Measurements from ENCODE around the gene ELL2.
A peak's percentile ranks its signal among the peaks of the same experiment; 100 is the strongest.

ELL2 gene

GRCh38 chr5:95956900-95957293 lies 4.8 kb downstream of the ELL2 start:
- DNase-seq: peak in 1 of 2 experiments; percentile 36
- TF ChIP-seq POLR2A (IDR thresholded peaks at IDR 0.05; ENCODE audit: low read length): no peak
- no peak for TF ChIP-seq GATA1 (IDR thresholded peaks at IDR 0.05; ENCODE audit: low read depth, low read length)

- TF ChIP-seq GATA1 (IDR thresholded peaks at IDR 0.05; ENCODE audit: low read depth, low read length) (no peak), POLR2A (IDR thresholded peaks at IDR 0.05; ENCODE audit: low read length) (no peak)
Observed at GRCh38 chr5:95956021-95956899, 5.4 kb downstream of the ELL2 start.

DNA sequence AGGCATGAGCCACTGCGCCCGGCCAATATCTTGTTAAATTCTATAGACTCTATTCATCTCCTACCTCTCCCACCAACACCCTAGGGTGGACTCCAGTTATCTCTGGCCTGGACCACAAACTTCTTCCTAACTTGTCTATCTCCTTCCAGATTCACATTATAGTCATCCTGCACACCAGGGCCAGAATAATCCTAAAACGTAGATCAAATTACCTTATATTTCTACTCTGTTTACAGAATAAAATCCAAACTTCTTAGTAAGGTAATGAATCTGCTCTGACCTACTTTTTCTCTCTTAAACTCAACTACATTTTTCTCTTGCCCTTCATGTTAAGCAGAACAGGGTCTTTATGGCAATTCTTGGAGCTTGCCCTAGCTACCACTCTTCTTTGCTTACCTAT lies 6.9 kb downstream of the ELL2 start:
- TF ChIP-seq GATA1 (IDR thresholded peaks at IDR 0.05; ENCODE audit: low read depth, low read length): no peak
- no peak for TF ChIP-seq POLR2A (IDR thresholded peaks at IDR 0.05; ENCODE audit: low read length)
- no peak for DNase-seq

More at GRCh38 chr5:95956021-95956899, 5.4 kb downstream of the ELL2 start:
- peak; percentile 25 to 57 for DNase-seq

DNA sequence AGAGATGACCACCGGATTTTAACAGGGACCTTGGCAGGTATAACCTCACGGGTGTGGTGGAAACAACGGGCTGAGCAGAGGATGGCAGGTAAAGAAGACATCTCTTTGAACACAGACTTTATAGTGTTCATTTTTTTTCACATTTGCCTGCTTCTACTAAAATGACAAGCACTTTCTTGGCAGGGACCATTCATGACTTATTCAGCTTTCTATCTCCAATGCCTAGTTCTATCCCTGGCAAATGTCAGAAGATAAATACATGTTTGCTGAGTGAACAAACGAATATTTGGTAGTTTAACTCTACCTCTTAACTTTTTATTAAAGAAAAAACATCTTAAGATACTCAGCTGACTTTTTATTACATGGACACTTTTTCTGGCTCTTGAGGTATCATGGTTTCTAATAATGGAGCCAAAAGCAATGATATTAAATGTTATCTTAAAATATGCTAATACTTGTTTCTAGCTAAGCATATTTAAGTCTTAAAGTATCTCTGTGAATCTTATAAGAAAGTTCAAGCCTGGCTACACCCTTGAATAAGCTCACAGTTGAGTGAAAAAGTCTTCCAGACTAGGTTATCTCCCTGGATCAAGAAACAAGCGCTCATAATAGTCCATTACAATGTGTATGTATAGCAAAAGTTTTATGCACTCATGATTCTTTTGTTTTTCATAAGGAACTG lies 8.5 kb downstream of the ELL2 start:
- DNase-seq: no peak
- no peak for TF ChIP-seq GATA1 (IDR thresholded peaks at IDR 0.05; ENCODE audit: low read depth, low read length)
- no peak for TF ChIP-seq POLR2A (IDR thresholded peaks at IDR 0.05; ENCODE audit: low read length)

DNA sequence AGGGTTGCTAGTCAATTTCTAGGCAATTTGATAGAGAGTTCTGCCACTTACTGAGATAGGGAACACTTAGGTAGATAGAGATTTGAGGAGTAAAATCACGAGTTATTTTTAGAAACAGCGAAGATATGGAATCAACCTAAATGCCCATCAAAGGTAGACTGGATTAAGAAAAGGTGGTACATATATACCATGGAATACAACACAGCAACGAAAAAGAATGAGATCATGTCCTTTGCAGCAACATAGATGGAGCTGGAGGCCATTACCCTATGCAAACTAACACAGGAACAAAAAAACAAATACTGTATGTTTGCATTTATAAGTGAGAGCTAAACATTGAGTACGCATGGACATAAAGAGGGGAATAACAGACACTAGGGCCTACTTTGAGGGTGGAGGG lies 9.7 kb downstream of the ELL2 start:
- DNase-seq: no peak
- TF ChIP-seq POLR2A (IDR thresholded peaks at IDR 0.05; ENCODE audit: low read length) (no peak), GATA1 (IDR thresholded peaks at IDR 0.05; ENCODE audit: low read depth, low read length) (no peak)

DNA sequence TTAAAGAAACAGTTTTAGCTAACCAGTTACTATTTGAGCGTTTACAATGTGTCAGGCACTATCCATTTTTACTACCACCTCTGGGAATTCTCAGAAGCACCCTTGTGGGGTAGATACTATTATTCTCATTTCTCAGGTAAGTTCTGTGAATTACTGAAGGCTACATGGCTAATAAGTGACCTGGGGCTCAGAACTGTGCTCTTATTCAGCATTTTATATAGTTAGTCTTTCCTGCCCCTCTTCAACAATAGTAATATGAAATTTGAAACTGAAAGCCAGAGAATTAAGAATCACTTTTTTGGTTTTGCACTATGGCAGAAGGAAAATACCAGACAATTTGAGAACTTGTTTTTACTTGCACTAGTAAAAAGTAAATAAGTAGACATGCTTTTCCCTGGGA lies 11.8 kb downstream of the ELL2 start:
- TF ChIP-seq GATA1 (IDR thresholded peaks at IDR 0.05; ENCODE audit: low read depth, low read length): no peak
- no peak for TF ChIP-seq POLR2A (IDR thresholded peaks at IDR 0.05; ENCODE audit: low read length)
- no peak for DNase-seq

GRCh38 chr5:95948631-95949030 lies 13.0 kb downstream of the ELL2 start:
- TF ChIP-seq GATA1 (IDR thresholded peaks at IDR 0.05; ENCODE audit: low read depth, low read length): no peak
- no peak for TF ChIP-seq POLR2A (IDR thresholded peaks at IDR 0.05; ENCODE audit: low read length)
- DNase-seq: peak; percentile 39 to 44

DNA sequence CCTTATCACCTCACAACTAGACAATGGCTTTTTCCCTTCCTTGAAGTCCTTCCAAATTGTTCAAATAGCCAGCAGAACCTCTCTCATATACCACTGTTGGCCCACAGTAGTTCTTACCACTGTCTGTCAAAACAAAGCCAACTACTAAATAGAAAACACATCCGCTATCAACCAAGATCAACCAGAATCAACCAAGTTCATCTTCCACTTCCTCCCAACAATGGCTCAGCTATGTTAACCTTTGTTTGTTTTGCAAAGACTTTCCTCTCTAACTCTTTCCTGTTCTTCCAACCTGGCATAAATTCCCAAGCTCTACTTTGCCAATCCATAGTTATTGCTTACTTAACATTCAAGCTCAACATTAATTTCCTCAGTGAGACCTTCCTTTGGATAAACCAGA lies 15.2 kb downstream of the ELL2 start:
- DNase-seq: no peak
- no peak for TF ChIP-seq POLR2A (IDR thresholded peaks at IDR 0.05; ENCODE audit: low read length)
- no peak for TF ChIP-seq GATA1 (IDR thresholded peaks at IDR 0.05; ENCODE audit: low read depth, low read length)

GRCh38 chr5:95942968-95943367 lies 18.7 kb downstream of the ELL2 start:
- DNase-seq: no peak
- TF ChIP-seq POLR2A (IDR thresholded peaks at IDR 0.05; ENCODE audit: low read length): no peak
- no peak for TF ChIP-seq GATA1 (IDR thresholded peaks at IDR 0.05; ENCODE audit: low read depth, low read length)

GRCh38 chr5:95942414-95942813 lies 19.2 kb downstream of the ELL2 start:
- no peak for DNase-seq
- TF ChIP-seq GATA1 (IDR thresholded peaks at IDR 0.05; ENCODE audit: low read depth, low read length) (no peak), POLR2A (IDR thresholded peaks at IDR 0.05; ENCODE audit: low read length) (no peak)

DNA sequence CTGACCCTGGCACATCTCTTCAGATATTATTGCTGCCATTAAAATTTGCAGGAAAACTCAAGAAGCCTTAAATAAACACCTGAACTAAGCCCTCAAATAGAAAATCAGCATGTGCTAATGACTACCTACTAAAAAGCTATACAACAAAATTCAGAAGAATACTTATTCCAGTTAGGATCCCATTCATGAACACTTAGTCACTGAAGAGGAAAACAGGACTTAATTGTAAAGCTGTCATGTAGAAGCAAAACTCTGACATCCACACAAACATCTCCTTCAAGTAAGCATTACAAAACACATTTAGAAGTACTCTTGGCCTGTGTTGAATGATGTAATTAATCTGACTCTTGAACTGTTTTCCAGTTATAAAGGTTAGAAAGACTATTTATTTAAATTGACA lies 19.9 kb downstream of the ELL2 start:
- DNase-seq: peak in 1 of 2 experiments; percentile 30
- TF ChIP-seq GATA1 (IDR thresholded peaks at IDR 0.05; ENCODE audit: low read depth, low read length) (no peak), POLR2A (IDR thresholded peaks at IDR 0.05; ENCODE audit: low read length) (no peak)

- no peak for DNase-seq
Observed at GRCh38 chr5:95940758-95941682, 20.6 kb downstream of the ELL2 start.

DNA sequence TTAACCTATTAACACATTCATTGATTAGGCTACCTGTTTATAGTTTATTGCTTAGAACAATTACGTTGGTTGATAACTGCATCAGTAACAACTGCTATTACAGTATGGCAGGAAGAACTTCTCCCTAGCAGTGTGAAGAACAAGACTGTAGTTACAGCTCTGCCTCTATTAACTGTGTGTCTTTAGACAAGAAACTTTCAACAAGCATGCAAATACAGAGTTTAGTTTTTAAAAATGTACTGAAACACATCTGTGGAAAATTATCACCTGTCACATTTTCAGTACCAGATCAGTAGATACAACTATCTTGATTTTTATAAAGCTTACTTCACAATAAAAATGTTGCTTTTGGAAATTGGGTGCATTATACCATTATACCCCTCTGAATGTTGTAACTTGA lies 22.2 kb downstream of the ELL2 start:
- TF ChIP-seq GATA1 (IDR thresholded peaks at IDR 0.05; ENCODE audit: low read depth, low read length) (no peak), POLR2A (IDR thresholded peaks at IDR 0.05; ENCODE audit: low read length) (no peak)
- DNase-seq: no peak

More at GRCh38 chr5:95940758-95941682, 20.6 kb downstream of the ELL2 start:
- no peak for TF ChIP-seq GATA1 (IDR thresholded peaks at IDR 0.05; ENCODE audit: low read depth, low read length)
- TF ChIP-seq POLR2A (IDR thresholded peaks at IDR 0.05; ENCODE audit: low read length): no peak

GRCh38 chr5:95938766-95939165 lies 22.9 kb downstream of the ELL2 start:
- DNase-seq: no peak
- TF ChIP-seq GATA1 (IDR thresholded peaks at IDR 0.05; ENCODE audit: low read depth, low read length): no peak
- TF ChIP-seq POLR2A (IDR thresholded peaks at IDR 0.05; ENCODE audit: low read length): no peak

Measured in erythroblast (primary cell).